ENCODE data around the gene FBXO34. TPM values are rescaled to one million over a fixed set of nuclear protein-coding genes. Genes with fewer than 3 reads are reported as not detected.

Gene FBXO34
- total RNA-seq, 1 donor, result 19.7 TPM

GRCh38 chr14:55277972-55278740, 6.9 kb downstream of the FBXO34 start:
- DNase-seq (ENCODE audit: low read depth), result no peak
- TF ChIP-seq CTCF (IDR thresholded peaks at IDR 0.05; ENCODE audit: insufficient read depth, low read length), result no peak
- no peak overlapping the region for H3K4me3 ChIP-seq (ENCODE audit: low read depth, low read length)

GRCh38 chr14:55279384-55279783, 8.2 kb downstream of the FBXO34 start:
- DNase-seq (ENCODE audit: low read depth), result no peak
- no peak overlapping the region for H3K4me3 ChIP-seq (ENCODE audit: low read depth, low read length)

GRCh38 chr14:55281316-55281839, 10.2 kb downstream of the FBXO34 start:
- no peak for DNase-seq (ENCODE audit: low read depth)
- TF ChIP-seq CTCF (IDR thresholded peaks at IDR 0.05; ENCODE audit: insufficient read depth, low read length), result no peak
- H3K4me3 ChIP-seq (ENCODE audit: low read depth, low read length), result no peak overlapping the region

More at GRCh38 chr14:55279384-55279783, 8.2 kb downstream of the FBXO34 start:
- TF ChIP-seq CTCF (IDR thresholded peaks at IDR 0.05; ENCODE audit: insufficient read depth, low read length), result no peak

- no peak for DNase-seq (ENCODE audit: low read depth)
- no peak overlapping the region for H3K4me3 ChIP-seq (ENCODE audit: low read depth, low read length)
- TF ChIP-seq CTCF (IDR thresholded peaks at IDR 0.05; ENCODE audit: insufficient read depth, low read length), result no peak
Measured at GRCh38 chr14:55285048-55285652, 13.9 kb downstream of the FBXO34 start.

GRCh38 chr14:55288439-55288838, 17.2 kb downstream of the FBXO34 start:
- TF ChIP-seq CTCF (IDR thresholded peaks at IDR 0.05; ENCODE audit: insufficient read depth, low read length), result no peak
- no peak overlapping the region for H3K4me3 ChIP-seq (ENCODE audit: low read depth, low read length)
- no peak for DNase-seq (ENCODE audit: low read depth)

GRCh38 chr14:55291480-55292081, 20.4 kb downstream of the FBXO34 start:
- H3K4me3 ChIP-seq (ENCODE audit: low read depth, low read length), result no peak overlapping the region
- no peak for TF ChIP-seq CTCF (IDR thresholded peaks at IDR 0.05; ENCODE audit: insufficient read depth, low read length)
- no peak for DNase-seq (ENCODE audit: low read depth)

All from fibroblast of the aortic adventitia (primary cell).